Osteocyte (in vitro differentiated cells): ENCODE measurements around the gene DDX10. TPM values are rescaled to one million over a fixed set of nuclear protein-coding genes. Genes with fewer than 3 reads are reported as not detected.
A peak's percentile ranks its signal among the peaks of the same experiment; 100 is the strongest.

ENCODE experiments used
- DNase-seq: peaks from one replicate; pipeline ENCODE4 v3.0.0; 2021; ENCODE audit warnings: mixed read lengths; ENCODE audit not compliant: unreplicated experiment; ENCODE audit errors: extremely low spot score
- H3K27ac Mint-ChIP-seq: one replicate; pipeline ENCODE4 v1.8.0; 2021; ENCODE audit warnings: mild to moderate bottlenecking, mixed read lengths; ENCODE audit not compliant: unreplicated experiment
- H3K27me3 Mint-ChIP-seq: one replicate; pipeline ENCODE4 v1.8.0; 2021; ENCODE audit warnings: mixed read lengths; ENCODE audit not compliant: unreplicated experiment
- H3K36me3 Mint-ChIP-seq: one replicate; pipeline ENCODE4 v1.8.0; 2021; ENCODE audit warnings: mixed read lengths; ENCODE audit not compliant: unreplicated experiment
- H3K4me1 Mint-ChIP-seq: one replicate; pipeline ENCODE4 v1.8.0; 2021; ENCODE audit warnings: mixed read lengths; ENCODE audit not compliant: unreplicated experiment
- H3K4me3 Mint-ChIP-seq: one replicate; pipeline ENCODE4 v1.8.0; 2021; ENCODE audit warnings: mild to moderate bottlenecking, moderate library complexity, mixed read lengths; ENCODE audit not compliant: unreplicated experiment
- H3K9me3 Mint-ChIP-seq: one replicate; pipeline ENCODE4 v1.8.0; 2021; ENCODE audit warnings: mixed read lengths; ENCODE audit not compliant: unreplicated experiment
- total RNA-seq: library from RNA; stranded (reverse); gene quantifications from 2 replicates; pipeline ENCODE4 v1.2.1, GENCODE V29; 2021
- TF ChIP-seq, protein P1 (sequence below): fragments of 200-600 bp; sonication (generic); IDR thresholded peaks from 2 replicates; pipeline ENCODE4 v1.5.0; 2021; ENCODE audit warnings: antibody characterized with exemption, mild to moderate bottlenecking, moderate library complexity

DDX10 gene
- total RNA-seq, 1 donor from 2014 or later: 34.6 TPM

DNA sequence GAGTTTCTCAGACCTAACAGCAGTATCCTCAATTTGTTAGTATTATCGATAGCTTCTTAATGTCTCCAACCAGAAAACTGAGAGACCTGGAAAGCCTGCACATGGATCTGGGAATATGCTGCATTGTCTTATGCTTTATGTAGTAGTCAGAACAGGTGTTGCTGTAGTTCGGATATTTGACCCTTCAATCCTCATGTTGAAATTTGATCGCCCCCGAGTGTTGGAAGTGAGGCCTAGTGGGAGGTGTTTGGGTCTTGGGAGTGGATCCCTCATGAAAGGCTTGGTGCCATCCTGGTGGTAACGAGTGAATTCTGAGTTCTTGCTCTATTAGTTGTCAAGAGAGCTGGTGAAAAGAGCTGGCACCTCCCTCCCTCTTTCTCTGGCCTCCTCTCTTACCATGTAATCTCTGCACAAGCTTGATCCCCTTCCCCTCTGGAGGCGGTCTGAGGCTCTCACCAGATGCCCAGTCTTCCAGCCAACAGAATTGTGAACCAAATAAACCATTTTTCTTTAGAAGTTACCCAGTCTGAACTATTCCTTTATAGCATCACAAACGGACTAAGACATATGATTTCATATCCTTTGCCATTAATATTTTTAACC, 227.1 kb downstream of the DDX10 start:
- TF ChIP-seq, protein P1, sequence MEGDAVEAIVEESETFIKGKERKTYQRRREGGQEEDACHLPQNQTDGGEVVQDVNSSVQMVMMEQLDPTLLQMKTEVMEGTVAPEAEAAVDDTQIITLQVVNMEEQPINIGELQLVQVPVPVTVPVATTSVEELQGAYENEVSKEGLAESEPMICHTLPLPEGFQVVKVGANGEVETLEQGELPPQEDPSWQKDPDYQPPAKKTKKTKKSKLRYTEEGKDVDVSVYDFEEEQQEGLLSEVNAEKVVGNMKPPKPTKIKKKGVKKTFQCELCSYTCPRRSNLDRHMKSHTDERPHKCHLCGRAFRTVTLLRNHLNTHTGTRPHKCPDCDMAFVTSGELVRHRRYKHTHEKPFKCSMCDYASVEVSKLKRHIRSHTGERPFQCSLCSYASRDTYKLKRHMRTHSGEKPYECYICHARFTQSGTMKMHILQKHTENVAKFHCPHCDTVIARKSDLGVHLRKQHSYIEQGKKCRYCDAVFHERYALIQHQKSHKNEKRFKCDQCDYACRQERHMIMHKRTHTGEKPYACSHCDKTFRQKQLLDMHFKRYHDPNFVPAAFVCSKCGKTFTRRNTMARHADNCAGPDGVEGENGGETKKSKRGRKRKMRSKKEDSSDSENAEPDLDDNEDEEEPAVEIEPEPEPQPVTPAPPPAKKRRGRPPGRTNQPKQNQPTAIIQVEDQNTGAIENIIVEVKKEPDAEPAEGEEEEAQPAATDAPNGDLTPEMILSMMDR: no peak
- DNase-seq: no peak
- H3K9me3 Mint-ChIP-seq: no peaks in the 10 kb centered on the region
- no peaks in the 10 kb centered on the region for H3K36me3 Mint-ChIP-seq
- no peak overlapping the region for H3K27ac Mint-ChIP-seq
- H3K27me3 Mint-ChIP-seq: no peaks in the 10 kb centered on the region
- peaks cover 50% of the 10 kb centered on the region for H3K4me1 Mint-ChIP-seq
- no peak overlapping the region for H3K4me3 Mint-ChIP-seq

DNA sequence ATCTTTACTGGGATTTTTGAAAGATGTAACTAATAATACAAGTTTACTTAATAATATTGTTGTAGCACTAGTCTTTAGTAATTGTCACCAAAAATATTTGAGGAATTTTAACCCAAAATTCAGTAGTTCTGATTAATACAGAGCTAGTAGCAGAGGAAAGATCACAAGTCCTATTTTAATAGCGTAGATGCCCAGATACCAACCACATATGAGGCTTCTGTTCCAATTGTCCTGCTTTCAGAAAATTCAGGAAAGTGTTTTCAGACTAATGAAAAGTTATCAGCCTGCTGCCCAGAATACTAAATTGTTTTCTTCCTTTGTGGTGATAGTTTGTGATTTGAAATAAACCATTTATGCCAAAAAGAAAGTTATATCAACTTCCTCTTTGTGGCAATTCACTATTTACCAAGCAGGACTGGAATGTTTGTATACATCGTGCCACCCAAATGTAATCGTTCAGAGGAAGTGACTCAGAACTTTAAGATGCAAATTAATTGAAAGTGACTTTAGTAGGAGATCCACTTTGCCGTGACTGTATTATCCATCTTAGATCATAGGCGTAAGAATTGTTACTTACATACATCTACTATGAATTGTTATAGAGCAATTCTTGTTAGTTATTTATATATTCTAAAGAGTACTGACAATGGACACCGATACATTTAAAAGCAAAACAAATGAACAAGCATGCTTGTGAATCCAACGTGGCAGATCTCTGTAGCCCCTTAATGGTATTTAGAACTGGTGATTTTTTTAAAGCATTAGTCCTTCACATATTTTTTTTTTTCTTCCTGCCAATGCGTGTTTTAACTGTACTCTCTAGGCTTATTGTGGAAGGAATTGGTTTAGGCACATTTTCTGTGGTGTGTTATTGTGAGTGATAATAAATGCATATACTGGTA, 231.0 kb downstream of the DDX10 start:
- no peak for DNase-seq
- H3K27me3 Mint-ChIP-seq: no peaks in the 10 kb centered on the region
- peak overlapping the region; percentile 62 for H3K4me3 Mint-ChIP-seq
- peaks cover 8% of the 10 kb centered on the region for H3K36me3 Mint-ChIP-seq
- H3K27ac Mint-ChIP-seq: peak overlapping the region; percentile 84
- no peaks in the 10 kb centered on the region for H3K9me3 Mint-ChIP-seq
- H3K4me1 Mint-ChIP-seq: peaks cover 38% of the 10 kb centered on the region
- TF ChIP-seq, protein P1: no peak

DNA sequence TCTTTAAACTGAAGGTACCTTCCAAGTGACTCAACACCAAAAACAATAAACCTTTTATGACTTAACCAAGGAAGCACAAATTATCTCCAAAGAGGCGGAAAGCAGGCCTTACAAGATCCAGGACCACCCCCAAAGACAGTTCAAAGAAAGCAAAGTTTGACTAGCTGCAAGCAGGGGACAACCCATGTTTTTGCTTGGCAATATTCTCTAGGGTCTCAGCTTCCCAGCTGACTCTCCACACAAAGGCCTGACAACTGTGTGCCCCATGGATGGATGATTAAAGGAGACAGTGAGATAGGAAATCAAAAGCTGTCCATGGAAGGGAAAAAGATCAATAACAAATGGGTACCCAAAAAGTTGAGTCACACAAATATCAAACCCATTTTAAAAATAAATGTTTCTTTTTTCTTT, 232.2 kb downstream of the DDX10 start:
- TF ChIP-seq, protein P1: no peak
- Mint-ChIP-seq H3K9me3 (no peaks in the 10 kb centered on the region), H3K4me3 (no peak overlapping the region), H3K27ac (peak overlapping the region; percentile 84), H3K36me3 (peaks cover 8% of the 10 kb centered on the region), H3K4me1 (peaks cover 43% of the 10 kb centered on the region), H3K27me3 (no peaks in the 10 kb centered on the region)
- DNase-seq: no peak

DNA sequence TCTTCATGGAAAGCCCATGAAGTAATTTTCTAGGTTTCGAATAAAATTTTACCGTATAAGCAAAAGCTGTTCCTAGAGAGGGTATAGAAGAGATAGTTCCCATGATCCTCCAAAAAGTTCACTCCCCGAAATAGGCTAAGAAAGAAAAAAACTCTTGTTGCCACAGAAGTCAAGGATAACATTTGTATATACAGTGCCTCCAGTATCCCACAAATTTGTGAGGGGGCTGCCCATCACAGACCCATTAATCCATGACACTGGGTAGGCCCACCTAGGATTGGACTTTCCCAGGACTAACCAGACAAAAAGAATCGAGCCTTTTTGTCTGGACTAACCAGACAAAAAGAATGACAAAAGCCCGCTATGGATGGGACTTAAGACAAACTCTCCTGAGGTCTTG, 233.0 kb downstream of the DDX10 start:
- Mint-ChIP-seq H3K27ac (peak overlapping the region; percentile 84), H3K9me3 (no peaks in the 10 kb centered on the region), H3K4me1 (peaks cover 49% of the 10 kb centered on the region), H3K4me3 (no peak overlapping the region), H3K36me3 (peaks cover 8% of the 10 kb centered on the region), H3K27me3 (no peaks in the 10 kb centered on the region)
- TF ChIP-seq, protein P1: no peak
- no peak for DNase-seq

DNA sequence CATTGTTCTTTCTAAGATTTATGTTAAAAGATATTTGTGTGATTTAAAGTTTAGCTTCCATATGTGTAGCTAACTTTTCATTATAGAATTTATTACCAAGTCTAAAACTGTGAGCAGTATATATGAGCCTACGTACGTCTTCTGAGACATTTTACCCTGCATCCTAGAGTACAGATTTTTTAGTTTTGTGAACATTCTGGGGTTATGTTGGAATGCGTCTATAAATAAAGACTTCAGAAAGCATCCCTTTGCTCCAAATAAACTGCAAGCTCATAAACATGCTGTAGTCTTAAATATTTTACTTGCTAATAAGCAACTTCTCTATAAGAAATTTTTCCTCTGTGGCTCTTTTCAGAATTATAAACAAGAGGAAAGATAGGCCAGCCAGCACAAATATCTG, 236.5 kb downstream of the DDX10 start:
- Mint-ChIP-seq H3K4me3 (no peak overlapping the region), H3K9me3 (no peaks in the 10 kb centered on the region), H3K27ac (peak overlapping the region; percentile 27), H3K4me1 (peaks cover 51% of the 10 kb centered on the region), H3K36me3 (peaks cover 8% of the 10 kb centered on the region), H3K27me3 (no peaks in the 10 kb centered on the region)
- TF ChIP-seq, protein P1: no peak
- no peak for DNase-seq
